Mesothelial cell of epicardium (in vitro differentiated cells): ENCODE results near the gene KCNK4. TPM values are rescaled to one million over a fixed set of nuclear protein-coding genes. Genes with fewer than 3 reads are reported as not detected.
A peak's percentile ranks its signal among the peaks of the same experiment; 100 is the strongest.

Experiments
- DNase-seq, 2 experiments: peaks; one replicate each; pipeline ENCODE4 v3.0.0; 2021; ENCODE audit warnings: low spot score in 2 of 2; ENCODE audit not compliant: unreplicated experiment in 2 of 2
- H3K27ac Mint-ChIP-seq: 2 replicates; pipeline ENCODE4 v1.8.0; 2021; ENCODE audit warnings: mixed read lengths
- H3K27me3 Mint-ChIP-seq: 2 replicates; pipeline ENCODE4 v1.8.0; 2021; ENCODE audit warnings: low read depth, mixed read lengths
- H3K36me3 Mint-ChIP-seq: 2 replicates; pipeline ENCODE4 v1.8.0; 2021; ENCODE audit warnings: mixed read lengths
- H3K4me1 Mint-ChIP-seq: 2 replicates; pipeline ENCODE4 v1.8.0; 2021; ENCODE audit warnings: mixed read lengths
- H3K4me3 Mint-ChIP-seq: 2 replicates; pipeline ENCODE4 v1.8.0; 2021; ENCODE audit warnings: mild to moderate bottlenecking, moderate library complexity, mixed read lengths
- H3K9me3 Mint-ChIP-seq: 2 replicates; pipeline ENCODE4 v1.8.0; 2021; ENCODE audit warnings: mixed read lengths
- total RNA-seq: library from RNA; stranded (reverse); gene quantifications from 3 replicates; pipeline ENCODE4 v1.2.1, GENCODE V29; 2021
- TF ChIP-seq, protein P1 (sequence below): fragments of 200-600 bp; sonication (generic); IDR thresholded peaks from one replicate; pipeline ENCODE4 v1.5.0; 2021; ENCODE audit warnings: antibody characterized with exemption; ENCODE audit not compliant: unreplicated experiment

KCNK4 gene
- total RNA-seq, 1 donor from 2014 or later = 0.58 TPM

DNA sequence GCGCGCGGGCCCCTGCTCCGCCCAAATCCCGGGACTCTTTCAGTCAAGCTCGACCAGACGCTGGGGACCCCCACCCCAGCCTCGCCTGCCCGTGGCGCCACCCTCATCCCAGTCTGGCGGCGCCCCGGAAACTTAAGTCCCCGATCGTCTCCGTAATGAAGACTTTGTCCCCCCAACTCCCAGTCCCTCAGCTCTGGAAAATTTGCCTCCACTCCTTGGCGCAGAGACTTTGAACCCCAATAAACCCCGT lies 39.4 kb upstream of the KCNK4 start:
- DNase-seq = no peak
- peak overlapping the region; percentile 83 for H3K4me3 Mint-ChIP-seq
- H3K4me1 Mint-ChIP-seq = peaks cover 16% of the 10 kb centered on the region
- TF ChIP-seq, protein P1, sequence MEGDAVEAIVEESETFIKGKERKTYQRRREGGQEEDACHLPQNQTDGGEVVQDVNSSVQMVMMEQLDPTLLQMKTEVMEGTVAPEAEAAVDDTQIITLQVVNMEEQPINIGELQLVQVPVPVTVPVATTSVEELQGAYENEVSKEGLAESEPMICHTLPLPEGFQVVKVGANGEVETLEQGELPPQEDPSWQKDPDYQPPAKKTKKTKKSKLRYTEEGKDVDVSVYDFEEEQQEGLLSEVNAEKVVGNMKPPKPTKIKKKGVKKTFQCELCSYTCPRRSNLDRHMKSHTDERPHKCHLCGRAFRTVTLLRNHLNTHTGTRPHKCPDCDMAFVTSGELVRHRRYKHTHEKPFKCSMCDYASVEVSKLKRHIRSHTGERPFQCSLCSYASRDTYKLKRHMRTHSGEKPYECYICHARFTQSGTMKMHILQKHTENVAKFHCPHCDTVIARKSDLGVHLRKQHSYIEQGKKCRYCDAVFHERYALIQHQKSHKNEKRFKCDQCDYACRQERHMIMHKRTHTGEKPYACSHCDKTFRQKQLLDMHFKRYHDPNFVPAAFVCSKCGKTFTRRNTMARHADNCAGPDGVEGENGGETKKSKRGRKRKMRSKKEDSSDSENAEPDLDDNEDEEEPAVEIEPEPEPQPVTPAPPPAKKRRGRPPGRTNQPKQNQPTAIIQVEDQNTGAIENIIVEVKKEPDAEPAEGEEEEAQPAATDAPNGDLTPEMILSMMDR = no peak
- no peaks in the 10 kb centered on the region for H3K9me3 Mint-ChIP-seq
- no peaks in the 10 kb centered on the region for H3K27me3 Mint-ChIP-seq
- peak overlapping the region; percentile 73 for H3K27ac Mint-ChIP-seq
- H3K36me3 Mint-ChIP-seq = no peaks in the 10 kb centered on the region

DNA sequence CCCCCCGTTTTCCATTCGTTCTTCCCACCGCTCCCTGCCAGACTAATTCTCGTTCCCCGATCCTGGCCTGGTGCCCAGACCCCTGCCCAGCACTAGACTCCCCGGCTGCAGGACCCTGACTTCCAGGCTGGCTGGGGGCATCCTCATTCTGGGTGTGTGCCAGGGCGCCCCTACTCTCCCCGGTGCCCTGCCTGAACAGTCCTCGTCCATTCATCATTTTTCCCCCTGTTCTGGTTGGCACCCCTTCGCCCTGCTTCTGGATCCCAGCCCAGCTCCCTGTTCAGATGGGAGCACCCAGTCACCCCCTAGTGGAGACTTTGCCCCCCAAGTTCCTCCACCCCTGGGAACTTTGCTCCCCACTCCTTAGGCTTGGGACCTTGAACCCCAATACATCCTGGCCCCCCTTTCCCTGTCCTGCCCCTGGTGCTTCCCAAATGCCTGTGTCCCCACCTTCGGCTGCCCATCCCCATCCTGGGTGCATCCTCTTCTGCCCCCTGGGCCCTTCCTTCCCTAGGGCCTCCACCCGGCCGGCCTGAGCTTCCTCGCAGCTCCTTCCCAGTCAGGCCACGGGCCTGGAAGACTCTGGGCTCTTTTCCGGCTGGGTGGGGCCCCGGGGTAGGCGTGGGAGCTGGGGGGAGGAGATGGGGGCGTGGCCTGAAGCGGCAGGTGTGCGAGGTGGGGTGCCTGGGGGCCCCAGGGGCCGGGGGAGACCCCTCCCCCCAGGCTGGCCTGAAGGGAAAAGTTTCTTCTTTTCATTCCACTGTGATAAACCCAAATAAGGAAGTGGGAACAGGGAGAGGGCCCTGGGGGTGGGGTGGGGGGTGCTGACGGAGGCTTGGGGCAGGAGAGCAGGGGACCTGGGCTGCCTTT lies 38.9 kb upstream of the KCNK4 start:
- peak overlapping the region; percentile 73 for H3K27ac Mint-ChIP-seq
- no peaks in the 10 kb centered on the region for H3K9me3 Mint-ChIP-seq
- H3K4me3 Mint-ChIP-seq = peak overlapping the region; percentile 83
- peaks cover 14% of the 10 kb centered on the region for H3K4me1 Mint-ChIP-seq
- TF ChIP-seq, protein P1 = no peak
- no peaks in the 10 kb centered on the region for H3K27me3 Mint-ChIP-seq
- H3K36me3 Mint-ChIP-seq = no peaks in the 10 kb centered on the region
- DNase-seq = peak in 1 of 2 experiments; percentile 56

DNA sequence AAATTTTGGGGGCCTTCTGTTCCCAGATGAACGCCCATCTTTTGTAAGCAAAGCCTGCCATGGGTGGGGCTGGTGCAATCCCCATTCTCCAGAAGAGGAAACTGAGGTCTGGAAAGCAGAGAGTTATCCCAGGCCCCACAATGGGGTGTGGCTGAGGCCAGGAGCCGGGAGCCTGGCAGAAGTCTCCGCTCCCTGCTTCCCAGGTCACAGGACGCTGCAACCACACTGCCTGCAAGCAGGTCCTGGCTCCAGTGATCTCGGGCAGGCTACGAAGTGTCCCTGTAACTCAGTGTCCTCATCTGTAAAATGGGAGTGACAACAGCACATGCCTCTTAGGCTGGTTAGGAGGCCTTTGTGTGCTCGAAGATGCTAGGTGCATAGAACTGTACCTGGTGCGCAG lies 38.1 kb upstream of the KCNK4 start:
- H3K4me3 Mint-ChIP-seq = peak overlapping the region; percentile 83
- H3K27me3 Mint-ChIP-seq = no peaks in the 10 kb centered on the region
- DNase-seq = no peak
- no peaks in the 10 kb centered on the region for H3K9me3 Mint-ChIP-seq
- TF ChIP-seq, protein P1 = no peak
- H3K4me1 Mint-ChIP-seq = peaks cover 10% of the 10 kb centered on the region
- H3K36me3 Mint-ChIP-seq = peaks cover 1% of the 10 kb centered on the region
- H3K27ac Mint-ChIP-seq = no peak overlapping the region

DNA sequence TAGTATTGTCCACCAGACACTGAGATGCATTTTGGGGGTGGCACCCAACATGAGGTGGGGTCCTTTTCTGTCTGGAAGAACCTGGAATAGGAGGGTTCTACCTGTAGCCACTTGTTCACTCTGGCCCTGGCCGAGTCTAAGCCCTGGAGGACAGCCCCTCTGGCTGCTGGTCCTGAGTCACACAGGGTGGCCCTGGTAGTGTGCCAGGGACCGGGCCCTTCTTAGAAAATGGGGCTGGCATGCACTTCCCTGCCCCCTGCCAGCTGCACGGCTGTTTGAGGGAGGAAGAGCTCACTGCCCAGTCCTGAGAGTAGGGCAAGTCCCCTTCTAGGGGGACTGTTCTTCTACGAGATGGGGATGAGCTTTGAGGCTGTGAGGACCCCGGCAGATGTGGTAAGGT lies 37.6 kb upstream of the KCNK4 start:
- Mint-ChIP-seq H3K4me1 (peaks cover 10% of the 10 kb centered on the region), H3K27ac (peak overlapping the region; percentile 1), H3K27me3 (no peaks in the 10 kb centered on the region), H3K4me3 (peak overlapping the region; percentile 83), H3K36me3 (peaks cover 2% of the 10 kb centered on the region), H3K9me3 (no peaks in the 10 kb centered on the region)
- no peak for DNase-seq
- TF ChIP-seq, protein P1 = no peak

DNA sequence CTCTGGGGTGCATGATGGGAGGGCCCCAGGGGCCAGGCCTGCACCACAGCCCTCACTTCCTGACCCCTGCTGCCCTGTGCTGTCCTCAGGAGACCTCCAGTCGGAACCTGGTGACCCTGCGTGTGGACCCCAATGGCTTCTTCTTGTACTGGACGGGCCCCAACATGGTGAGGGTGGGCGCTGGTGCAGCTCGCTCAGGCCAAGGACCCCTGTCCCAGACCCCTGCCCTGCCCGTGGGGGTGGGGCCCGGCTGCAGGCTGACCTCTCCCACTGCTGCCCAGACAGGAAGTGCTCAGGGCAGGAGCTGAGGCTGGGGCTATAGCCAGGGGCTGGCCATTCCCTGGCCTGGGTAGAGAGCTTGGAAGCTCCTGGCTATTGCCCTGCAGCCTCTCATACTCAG lies 36.8 kb upstream of the KCNK4 start:
- Mint-ChIP-seq H3K27me3 (no peaks in the 10 kb centered on the region), H3K27ac (no peak overlapping the region), H3K9me3 (no peaks in the 10 kb centered on the region), H3K4me3 (no peak overlapping the region), H3K4me1 (peaks cover 10% of the 10 kb centered on the region), H3K36me3 (peaks cover 6% of the 10 kb centered on the region)
- TF ChIP-seq, protein P1 = no peak
- no peak for DNase-seq
